ENCODE data around the gene DRAXIN.

The DRAXIN gene

DNA sequence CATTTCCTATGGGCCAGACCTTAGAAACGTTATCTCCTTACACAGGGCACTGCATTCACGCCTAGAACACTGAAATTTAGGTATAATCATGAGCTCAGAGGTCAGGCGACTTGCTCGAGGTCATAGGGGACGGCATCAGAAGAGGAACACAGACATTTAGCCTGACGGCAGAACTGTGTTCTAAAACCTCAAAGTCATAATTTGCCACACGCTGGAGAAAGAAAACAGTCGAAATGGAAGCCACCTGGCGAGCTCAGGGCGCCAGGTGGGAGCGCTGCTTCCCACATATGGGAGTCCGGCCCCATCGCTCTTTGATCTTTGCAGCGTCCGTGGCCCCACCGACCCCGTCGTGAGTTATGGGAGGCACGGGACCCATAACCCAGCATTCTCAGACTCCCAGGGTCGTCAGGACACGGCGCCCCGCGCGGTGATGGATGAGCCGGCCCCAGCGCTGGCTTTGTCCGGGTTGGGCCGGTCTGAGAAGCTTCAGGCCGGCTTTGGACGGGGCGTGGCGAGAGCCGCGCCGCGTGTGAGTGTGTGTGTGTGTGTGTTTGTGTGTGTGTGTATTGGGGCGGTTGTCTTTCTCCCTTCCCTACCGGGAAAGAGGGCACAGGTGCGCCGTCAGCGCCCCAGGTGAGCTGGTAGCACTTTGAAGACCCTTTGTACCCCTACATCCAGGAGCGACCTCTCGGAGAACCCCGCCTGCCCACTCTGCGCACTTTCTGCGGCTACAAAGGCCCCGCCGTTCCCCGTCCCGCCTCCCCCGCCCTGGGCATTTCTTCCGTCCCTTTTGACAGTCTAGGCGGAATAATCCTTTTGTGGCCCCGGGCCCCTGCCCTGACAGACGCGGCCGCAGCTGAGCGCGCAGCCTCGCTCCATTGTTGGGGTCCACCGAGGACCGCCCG is 861 bp upstream of the DRAXIN start:
- DNase-seq = no peak

- DNase-seq = no peak
Measured at GRCh38 chr1:11691928-11692711, 610 bp downstream of the DRAXIN start.

GRCh38 chr1:11693024-11693590 is 1.6 kb downstream of the DRAXIN start:
- DNase-seq = no peak

DNA sequence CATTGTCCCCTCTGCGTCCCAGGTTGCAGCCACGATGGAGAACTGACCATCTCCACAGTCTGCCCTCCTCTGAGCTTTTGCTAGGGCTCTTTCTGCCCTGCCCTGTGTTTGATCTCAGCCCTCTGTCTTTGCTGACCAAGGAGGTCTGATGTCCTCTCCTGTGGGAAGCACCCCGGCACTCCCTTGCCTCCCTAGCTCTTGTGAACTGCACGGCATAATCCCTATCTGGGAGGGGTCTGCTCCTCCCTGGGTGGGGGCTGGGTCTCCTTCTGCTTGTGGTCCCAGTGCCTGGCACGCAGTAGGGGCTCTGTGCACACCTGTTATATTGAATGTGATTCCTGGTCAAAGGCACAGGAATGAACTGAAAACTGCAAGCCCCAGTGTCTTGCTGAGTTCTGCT is 2.4 kb downstream of the DRAXIN start:
- DNase-seq = no peak

GRCh38 chr1:11695861-11696260 is 4.4 kb downstream of the DRAXIN start:
- no peak for DNase-seq

DNA sequence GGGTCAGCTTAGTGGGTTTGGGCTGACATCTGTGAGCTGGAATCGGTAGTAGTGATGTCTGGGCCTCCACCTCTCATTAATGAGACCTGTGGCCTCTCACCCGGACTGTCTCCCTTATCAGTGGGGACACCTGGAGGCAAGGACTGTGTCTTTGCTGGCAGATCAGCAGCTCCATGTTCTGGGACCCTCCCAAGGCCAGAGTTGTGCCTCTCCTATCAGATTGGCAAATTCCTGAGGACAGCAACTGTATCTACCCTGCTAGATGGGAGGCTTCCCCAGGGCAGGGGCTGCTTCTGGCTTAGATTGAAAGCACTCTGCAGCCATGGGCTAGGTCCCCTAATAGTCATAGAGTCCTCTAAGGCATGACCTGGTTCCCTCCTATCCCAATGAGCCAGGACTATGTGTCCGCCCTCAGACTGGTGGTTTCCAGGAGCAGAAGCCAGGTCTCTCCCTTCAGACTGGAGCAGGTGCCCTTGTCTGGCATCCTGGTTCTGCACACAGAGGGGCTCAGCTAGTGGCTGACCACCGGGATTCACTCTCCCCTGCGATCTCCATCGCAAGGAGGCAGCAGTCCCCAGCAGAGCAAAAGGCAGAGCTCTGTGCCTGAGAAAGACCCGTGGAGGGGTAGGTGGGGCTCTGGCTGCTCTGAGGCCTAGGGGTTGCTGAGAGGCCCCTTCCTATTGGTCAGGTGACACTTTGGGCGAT is 5.8 kb downstream of the DRAXIN start:
- DNase-seq = no peak

DNA sequence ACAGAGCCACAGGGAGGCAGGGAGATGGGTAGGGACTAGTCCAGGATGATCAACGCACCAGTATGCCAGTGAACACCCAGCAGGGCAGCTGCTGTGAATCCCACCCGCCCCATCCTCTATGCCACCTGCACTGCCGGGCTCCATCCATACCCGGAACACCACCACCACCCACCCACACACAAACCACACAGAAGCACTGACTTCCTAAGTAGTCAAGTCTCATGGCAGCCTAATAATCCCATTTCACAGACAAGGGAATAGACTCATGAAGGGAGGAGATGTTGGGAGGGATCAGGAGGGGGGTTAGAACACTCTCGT is 6.3 kb downstream of the DRAXIN start:
- no peak for DNase-seq

- DNase-seq = no peak
Measured at GRCh38 chr1:11700601-11701467, 9.3 kb downstream of the DRAXIN start.

GRCh38 chr1:11701551-11701961 is 10.0 kb downstream of the DRAXIN start:
- no peak for DNase-seq

GRCh38 chr1:11701981-11702803 is 10.7 kb downstream of the DRAXIN start:
- DNase-seq = no peak

DNA sequence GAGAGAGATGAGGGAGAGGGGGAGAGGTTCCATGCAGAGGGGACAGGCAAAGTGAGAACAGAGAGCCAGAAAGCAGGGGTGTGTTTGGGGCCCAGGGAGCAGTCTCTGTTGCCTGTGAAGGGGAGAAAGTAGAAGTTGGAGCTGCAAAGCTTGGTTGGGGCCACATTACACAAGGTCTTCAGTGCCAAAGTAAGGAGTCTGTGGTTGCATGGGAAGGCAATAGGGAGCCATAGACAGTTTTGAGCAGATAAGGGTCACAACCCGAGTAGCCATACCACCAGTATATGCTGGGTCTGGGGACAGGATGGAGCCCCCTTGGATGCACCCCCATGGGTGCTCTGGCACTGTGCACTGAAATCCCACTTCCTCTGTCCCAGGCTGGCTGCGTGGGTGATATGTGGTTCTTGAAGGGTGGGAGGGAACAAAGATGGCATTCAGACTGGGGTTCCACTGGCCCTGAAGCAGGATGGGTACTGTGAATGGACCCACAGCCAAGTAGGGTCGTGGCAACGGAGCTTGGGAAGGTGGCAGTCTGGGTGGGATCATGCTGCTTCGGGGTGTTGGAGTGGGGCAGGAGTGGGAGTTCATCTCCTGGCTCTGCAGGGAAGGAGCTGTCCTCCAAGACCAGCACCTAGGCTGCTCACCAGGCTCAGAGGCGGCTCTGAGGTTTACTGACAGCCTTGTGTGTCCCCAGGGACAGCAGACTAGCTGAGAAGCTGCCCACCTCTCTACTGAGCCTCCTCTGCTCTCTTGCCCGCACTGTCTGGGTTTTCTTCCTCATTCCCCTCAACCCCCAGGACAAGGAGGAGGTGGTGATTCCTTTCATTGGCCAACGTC is 12.1 kb downstream of the DRAXIN start:
- no peak for DNase-seq

DNA sequence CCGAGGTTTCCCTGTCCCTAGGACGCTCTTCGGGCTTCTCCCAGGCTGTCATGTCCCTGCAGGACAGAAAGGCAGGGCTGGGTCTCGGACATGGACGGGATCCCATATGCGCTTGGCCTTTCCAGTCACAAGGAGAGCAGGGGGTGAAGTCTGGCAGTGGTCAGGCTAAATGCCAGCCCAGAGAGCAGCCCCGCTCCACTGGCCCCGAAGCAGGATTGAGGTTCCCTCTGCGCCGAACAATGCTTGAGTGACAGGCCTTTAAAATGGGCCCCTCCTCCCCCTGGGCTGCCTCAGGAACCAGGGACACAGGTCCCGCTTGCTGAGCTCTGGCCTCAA is 12.7 kb downstream of the DRAXIN start:
- no peak for DNase-seq

DNA sequence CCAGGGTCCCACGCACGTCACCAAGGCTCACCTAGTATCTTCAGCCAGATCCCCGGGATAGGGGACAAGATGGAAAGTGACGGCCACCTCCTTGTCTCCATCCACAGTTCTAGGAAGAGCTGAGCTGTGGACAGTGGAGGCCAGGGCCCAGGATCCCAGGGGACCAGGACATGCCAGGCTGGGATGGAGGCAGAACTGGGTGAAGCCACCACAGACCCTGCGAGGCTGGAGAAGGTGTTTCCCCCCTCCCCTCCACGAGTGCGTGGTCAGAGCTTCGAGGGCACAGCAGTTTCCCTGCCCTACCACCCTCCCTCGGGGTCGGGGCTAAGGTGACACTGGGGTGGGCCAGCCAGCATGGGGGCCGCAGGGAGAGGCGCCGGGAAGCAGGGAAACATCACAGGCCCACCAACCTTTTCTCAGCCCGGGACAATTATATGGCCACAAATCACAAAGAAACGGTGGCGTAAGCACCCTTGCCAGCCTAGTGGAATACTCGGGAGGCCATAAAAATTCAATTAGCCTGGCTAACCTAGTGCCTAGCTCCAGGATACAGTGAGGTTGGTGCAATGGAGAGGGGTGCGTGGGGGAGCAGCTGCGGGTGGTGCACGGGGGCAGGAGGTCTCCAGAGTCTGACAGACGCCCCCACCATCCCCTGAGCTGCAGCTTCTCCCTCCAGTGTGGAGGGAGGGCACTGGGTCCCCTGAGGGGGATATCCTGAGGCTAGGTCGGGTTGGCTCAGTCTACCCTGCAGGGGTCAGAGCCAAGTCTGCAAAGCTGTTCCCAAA is 13.4 kb downstream of the DRAXIN start:
- DNase-seq = no peak

DNA sequence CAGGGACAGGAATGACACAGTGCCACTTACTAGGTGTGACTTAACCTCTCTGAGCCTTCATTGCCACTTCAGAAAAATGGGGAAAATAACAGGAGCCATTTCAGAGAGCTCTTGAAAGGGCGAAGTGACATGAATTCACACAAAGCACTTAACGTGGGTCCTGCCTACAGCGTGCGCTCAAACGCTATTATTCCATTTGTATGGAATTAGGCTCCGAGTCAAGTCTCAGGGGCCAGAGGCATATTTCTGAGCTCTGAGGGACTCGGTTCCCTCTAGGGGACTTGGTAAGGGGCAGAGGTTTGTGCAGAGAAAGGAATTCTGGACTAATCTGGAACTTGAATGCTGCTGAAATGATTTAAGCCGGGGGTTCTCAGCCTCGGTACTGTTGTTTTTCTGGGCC is 14.1 kb downstream of the DRAXIN start:
- DNase-seq = no peak

- DNase-seq = no peak
Measured at GRCh38 chr1:11706292-11706691, 14.8 kb downstream of the DRAXIN start.

DNA sequence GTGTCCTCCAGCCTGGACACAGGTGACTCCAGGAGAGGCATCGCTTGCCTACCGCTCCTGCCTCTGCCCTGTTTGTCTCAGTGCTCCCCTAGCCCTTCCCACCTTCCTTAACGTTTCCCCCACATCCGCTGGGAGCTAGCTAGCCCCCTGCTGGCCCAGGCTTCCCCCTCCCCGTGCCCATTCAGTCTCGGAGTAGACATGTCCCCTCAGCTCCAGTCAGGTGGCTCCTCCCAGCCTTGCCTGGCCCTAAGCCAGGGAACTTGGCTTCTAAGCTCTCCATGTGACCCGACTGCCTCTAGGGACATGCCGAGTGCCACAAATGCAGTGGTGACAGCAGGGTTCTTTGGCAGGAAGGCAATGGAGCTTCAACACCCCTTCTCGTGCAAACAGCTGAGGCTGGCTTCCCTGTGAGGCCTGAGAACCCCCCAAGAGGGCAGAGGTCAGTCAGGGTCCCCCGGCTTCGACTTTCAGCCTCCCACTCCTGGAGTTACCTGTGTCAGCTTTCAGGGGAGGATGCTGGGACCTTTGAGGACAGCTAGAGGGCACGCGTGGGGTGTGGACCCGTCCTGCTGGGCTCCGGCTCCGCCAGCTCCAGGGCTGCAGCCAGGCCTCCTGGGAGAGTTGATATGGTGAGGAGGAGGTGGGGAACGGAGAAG is 16.2 kb downstream of the DRAXIN start:
- DNase-seq = no peak

DNA sequence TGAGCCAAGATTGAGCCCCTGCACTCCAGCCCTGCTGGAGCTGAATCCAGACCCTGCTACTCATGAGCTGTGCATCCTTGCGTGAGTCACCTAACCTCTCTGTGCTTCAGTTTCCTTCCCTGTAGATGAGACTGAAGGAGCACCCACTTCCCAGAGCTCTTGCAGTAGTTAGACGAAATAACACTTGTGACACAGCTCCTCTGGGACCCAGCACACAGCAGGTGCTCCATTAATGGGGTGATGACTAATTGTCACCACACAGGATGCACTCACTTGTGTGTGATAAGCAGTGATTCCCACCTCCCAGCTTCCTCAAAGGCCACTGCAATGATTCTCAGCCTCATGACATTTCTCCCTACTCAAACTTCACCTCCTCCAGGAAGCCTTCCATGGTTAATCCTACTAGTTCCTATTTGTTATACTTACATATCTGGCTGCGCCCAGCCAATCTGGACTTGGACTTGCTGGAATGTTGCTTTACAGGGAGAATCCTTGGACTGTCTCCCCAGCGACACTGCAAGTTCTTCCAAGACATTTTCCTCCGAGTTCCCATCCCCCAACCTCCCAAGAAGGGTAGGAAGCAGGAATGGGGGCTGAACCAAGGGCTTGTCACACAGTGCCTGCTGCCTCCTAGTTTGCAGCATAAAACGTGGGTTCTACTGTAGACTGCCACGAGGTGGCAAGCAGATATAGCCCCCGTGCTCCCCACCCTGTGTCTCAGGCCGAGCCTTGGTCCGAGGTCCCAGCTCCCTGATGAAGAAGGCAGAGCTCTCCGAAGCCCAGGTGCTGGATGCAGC is 17.2 kb downstream of the DRAXIN start:
- DNase-seq = no peak

DNA sequence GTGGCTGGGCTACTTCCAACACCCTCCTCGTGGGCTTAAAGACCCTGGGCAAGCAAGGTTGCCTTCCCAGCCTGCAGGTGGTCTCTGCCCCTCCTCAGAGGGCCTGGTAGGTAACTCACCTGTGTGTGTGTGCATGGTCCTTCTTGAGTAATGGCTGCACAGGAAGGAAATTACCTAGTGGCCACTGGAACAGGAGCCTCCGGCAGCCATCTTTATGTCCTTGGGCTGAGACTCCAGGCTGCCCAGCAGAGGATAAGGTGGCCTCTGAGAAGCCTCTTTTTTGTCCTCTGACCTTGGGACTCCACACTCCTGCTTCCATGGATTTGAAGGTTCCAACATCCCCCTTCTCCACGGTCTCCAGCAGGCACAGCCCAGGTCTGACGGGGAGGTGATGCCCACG is 20.0 kb downstream of the DRAXIN start:
- DNase-seq = no peak

All from activated naive CD4-positive, alpha-beta T cell (primary cell).